GM18868 (cell line): Measurements from ENCODE around the gene OR10H2.
"Not testable (repeated sequence)": the region's sequence is repeated elsewhere in the genome, so short reads cannot be mapped to it uniquely, and the experiment has no call there.

Source experiments
- ATAC-seq: cut with Tn5 transposase; IDR thresholded peaks from one replicate; pipeline ENCODE4 v1.9.1; 2021; ENCODE audit warnings: mild to moderate bottlenecking, moderate library complexity; ENCODE audit not compliant: unreplicated experiment

The OR10H2 gene

GRCh38 chr19:15759962-15760565, 32.2 kb downstream of the OR10H2 start:
- ATAC-seq, result no peak

GRCh38 chr19:15769586-15769985, 41.8 kb downstream of the OR10H2 start:
- ATAC-seq, result no peak

- not testable (repeated sequence) for ATAC-seq
These were observed 46.3 kb downstream of the OR10H2 start for GRCh38 chr19:15774159-15774558.

GRCh38 chr19:15775249-15775648, 47.4 kb downstream of the OR10H2 start:
- ATAC-seq, result no peak

- ATAC-seq, result no peak
These were observed 48.4 kb downstream of the OR10H2 start for GRCh38 chr19:15776264-15776663.

- no peak for ATAC-seq
These were observed 49.5 kb downstream of the OR10H2 start for GRCh38 chr19:15776991-15777970.
